DMS 273 (cell line): ENCODE data around the gene ST13.
"Not testable (repeated sequence)": the region's sequence is repeated elsewhere in the genome, so short reads cannot be mapped to it uniquely, and the experiment has no call there.

Experiments
- DNase-seq: peaks from one replicate; lab custom pipeline; 2025; ENCODE audit not compliant: unreplicated experiment; lab: John Stamatoyannopoulos, UW

Gene ST13

DNA sequence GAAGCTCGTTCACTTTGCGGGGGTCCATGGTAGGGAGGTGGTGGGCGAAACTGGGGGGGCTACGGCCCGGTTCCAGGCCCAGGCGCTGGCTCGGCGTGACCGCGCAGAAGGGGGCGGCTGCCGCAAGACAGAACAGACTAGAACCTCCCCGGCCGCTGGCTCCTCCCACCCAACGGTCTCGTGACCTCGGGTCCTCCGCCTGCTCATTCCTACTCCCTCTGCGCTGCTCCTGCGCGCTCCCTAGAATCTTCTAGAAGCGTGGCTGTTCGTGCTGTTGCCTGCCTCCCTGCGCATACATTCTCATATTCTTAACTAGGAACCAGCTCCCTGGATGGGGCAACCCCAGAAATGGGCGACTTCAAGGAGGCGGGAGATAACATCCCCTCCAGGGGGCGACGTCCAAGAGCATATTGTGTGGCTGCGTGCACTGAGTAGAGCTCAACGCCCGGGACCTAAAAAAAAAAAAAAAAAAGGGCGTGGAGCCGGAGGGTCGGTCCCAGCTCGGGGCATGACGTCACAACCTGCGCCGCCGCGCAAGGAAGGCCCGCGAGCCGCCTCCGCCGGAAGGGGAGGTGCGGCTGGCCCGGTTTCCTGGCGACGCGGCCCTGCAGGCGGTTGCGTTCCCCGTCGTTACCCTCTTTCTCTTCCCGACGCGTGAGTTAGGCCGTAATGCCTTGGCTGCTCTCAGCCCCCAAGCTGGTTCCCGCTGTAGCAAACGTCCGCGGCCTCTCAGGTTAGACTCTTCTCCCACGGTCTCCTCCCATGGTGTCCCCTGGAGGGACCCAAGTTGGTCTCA lies at the start of gene ST13, which contains the start of gene XPNPEP3:
TSS of gene ST13 (minus strand) at position 127 of the 796 bp plus-strand sequence. CDS start at position 28, 99 bp downstream.
TSS of gene XPNPEP3 (plus strand) at position 636 of the 796 bp plus-strand sequence. CDS start at position 670, 34 bp downstream.
- peak; percentile 96 for DNase-seq

DNA sequence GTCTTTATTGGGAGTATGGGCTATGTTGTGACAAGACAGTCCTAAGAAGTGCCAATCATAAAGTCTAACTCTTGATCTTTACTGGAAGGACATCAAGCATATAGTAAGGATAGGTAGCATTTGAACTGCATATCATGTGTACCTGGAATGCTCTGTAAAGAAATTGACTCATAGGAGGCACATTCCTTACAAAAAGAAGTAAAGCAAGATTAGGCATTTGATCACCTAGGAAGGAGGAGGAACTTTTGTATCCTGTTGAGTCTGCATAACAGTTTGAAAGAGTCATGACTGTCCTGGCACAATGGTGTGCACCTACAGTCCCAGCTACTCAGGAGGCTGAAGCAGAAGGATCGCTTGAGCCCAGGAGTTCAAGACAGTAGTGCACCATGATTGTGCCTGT lies 47.7 kb upstream of the ST13 start:
- DNase-seq, result no peak

- DNase-seq, result peak; percentile 67
Observed at GRCh38 chr22:40898850-40899357, 42.5 kb upstream of the ST13 start.

GRCh38 chr22:40894417-40894816 lies 38.0 kb upstream of the ST13 start:
- DNase-seq, result no peak

- DNase-seq, result no peak
Observed at GRCh38 chr22:40890881-40891280, 34.4 kb upstream of the ST13 start.

DNA sequence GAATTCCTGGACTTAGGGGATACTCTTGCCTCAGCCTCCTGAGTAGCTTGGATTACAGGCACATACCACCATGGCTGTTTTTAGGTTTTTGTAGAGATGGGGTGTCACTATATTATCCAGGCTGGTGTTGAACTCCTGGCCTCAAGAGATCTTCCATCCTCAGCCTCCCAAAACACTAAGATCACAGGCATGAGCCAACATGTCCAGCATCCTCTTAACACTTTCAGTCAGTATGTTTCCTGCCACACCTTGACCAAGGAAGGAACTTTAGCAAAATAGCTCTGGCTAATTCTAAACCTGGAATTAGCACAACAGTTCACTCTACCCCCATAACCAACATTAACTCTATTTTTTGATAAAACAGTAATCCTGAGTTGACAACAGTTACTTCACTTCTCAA lies 32.7 kb upstream of the ST13 start:
- DNase-seq, result no peak

GRCh38 chr22:40878922-40879321 lies 22.5 kb upstream of the ST13 start:
- no peak for DNase-seq

DNA sequence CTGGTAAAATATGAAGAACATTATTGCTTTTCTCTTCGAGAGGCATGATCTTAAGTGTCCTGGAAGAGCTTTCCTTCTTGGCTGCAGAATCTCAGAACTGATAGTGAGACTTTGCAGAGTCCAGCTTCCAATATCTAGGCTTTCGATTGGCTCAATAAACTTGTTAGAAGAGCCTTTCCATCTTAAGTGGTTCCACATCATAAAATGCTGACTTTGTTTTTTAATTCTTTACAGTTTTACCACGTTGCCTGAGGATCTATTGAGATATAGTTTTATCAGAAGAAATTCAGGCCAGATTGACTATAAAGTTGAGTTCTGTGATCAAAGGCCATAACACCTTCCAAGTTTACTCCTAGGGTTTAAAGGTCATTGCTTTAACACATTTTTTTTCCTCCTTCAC lies 21.0 kb upstream of the ST13 start:
- DNase-seq, result no peak

GRCh38 chr22:40876907-40877306 lies 20.5 kb upstream of the ST13 start:
- DNase-seq, result no peak

DNA sequence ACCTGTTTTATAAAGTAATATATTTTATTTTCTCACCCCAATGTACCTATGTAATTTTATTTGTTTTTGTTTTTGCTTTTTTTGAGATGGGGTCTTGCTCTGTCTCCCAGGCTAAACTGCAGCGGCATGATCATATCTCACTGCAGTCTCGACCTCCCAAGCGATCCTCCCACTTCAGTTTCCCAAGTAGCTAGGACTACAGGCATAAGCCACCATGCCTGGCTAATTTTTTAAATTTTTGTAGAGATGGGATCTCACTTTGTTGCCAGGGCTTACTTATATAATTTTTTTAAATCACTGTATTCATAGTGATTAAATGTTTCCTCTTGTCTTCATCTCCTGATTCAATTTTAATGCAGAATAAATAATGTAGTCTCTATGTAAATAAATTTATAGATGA lies 18.7 kb upstream of the ST13 start:
- DNase-seq, result no peak

GRCh38 chr22:40874016-40874415 lies 17.6 kb upstream of the ST13 start:
- DNase-seq, result no peak

- DNase-seq, result not testable (repeated sequence)
Observed at GRCh38 chr22:40868379-40868778, 11.9 kb upstream of the ST13 start.

DNA sequence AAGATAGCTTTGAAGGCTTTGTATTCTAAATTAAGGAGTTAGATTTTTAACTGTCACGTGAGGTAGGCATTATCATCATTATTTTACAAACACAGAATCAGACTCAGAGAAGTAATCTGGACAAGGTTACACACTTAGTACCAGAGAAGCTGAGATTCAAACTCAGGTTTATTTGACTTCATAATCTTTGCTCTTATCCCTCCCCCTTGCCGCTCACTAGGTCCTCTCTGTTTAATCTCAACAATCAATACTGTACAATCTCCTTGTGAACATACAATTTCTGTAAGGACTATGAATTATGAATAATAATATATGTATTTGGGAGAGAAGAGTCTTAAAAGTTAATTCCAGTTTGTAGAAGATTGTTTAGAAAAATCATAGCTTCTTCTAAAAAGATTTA lies 10.7 kb upstream of the ST13 start:
- DNase-seq, result no peak

DNA sequence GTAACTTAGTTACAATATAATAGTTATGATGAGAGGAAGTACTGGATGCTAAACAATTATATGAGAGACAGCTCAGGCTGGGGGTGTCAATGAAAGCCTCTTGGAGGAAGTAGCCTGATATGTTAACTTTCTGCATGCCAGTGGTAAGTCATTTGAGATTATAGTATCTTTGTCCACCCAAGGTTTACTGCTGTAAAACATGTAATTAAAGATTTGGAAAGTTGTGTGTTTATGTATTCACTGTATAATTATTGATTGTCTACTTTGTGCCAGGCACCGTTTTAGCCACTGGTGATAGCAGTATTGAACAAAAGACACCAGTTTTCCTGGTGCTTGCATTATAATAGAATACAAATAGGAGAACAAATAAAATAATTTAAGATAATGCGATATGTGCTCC lies 6.1 kb upstream of the ST13 start:
- DNase-seq, result no peak

GRCh38 chr22:40862013-40862412 lies 5.6 kb upstream of the ST13 start, which contains the start of gene DNAJB7:
DNAJB7 (minus strand) TSS chr22:40862113; CDS start chr22:40861994, 119 bp downstream.
- DNase-seq, result no peak

- no peak for DNase-seq
Observed at GRCh38 chr22:40857309-40857855, 943 bp upstream of the ST13 start.

- DNase-seq, result peak; percentile 58
Observed at GRCh38 chr22:40855979-40856512, 393 bp downstream of the ST13 start.

DNA sequence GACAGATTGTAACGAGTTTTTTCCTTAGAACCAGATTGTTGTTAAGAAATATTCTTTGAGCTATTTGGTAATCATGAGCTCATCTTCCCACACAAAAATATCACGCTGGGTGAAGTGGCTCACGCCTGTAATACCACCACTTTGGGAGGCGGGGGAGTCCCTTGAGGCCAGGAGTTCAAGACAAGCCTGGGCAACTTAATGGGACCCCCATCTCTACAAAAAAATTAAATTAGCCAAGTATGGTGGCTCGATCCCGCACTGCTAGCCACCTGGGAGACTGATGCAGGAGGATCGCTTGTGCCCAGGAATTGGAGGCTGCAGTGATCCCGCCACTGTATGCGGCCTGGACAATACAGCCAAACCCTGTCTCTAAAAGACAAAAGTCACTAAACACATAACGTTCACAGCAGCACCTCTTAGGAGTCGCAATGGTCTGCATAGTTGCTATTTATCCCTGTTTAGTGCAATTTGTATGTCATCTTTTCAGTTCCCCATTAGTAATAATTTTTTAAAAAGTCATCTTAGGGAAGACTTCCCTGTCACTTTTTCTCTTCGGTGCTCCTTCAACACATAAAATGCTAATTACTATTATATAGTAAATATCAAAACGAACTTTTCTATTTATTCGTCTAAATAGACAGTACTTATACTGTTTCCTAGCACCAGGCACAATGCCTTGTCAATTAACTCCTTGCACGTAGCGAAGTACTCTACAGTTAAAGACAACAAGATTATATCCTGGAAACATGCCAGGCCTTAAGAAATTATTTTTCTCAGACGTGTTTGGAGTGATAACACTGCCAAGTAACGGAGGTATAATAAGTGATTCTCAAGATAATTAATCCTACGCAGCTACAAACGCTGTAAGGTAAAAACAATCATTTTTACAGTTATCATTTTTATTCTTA lies 1.1 kb downstream of the ST13 start:
- peak; percentile 42 for DNase-seq

- DNase-seq, result peak; percentile 52
Observed at GRCh38 chr22:40853961-40854360, 2.5 kb downstream of the ST13 start.

GRCh38 chr22:40853333-40853732 lies 3.1 kb downstream of the ST13 start:
- no peak for DNase-seq

DNA sequence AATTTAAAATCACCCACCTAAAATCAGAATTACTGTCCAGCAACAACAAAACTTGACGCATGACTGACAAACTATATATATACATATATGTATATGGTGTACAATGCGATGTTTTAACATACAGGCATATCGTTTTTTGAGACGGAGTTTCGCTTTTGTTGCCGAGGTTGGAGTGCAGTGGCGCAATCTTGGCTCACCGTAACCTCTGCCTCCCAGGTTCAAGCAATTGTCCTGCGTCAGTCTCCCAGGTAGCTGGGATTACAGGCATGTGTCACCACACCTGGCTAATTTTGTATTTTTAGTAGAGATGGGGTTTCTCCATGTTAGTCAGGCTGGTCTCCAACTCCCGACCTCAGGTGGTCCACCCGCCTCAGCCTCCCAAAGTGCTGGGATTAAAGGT lies 10.6 kb downstream of the ST13 start:
- not testable (repeated sequence) for DNase-seq
